Neural cell (in vitro differentiated cells): ENCODE data around the gene TBATA.

ENCODE experiments used
- EP300 ChIP-seq: fragments of 450-650 bp; conservative IDR thresholded peaks from 2 replicates; pipeline ENCODE4 v1.6.1; 2014; ENCODE audit warnings: antibody characterized with exemption, mild to moderate bottlenecking, moderate library complexity; ENCODE audit not compliant: poor library complexity, severe bottlenecking
- EZH2 ChIP-seq: fragments of 200-600, 300-800 bp; shearing (Covaris generic), sonication (generic); IDR thresholded peaks from 2 replicates; pipeline ENCODE4 v1.6.1; 2014; ENCODE audit warnings: antibody characterized with exemption, low read length, borderline replicate concordance, mild to moderate bottlenecking; ENCODE audit not compliant: insufficient read depth, poor library complexity, severe bottlenecking
- MXI1 ChIP-seq: fragments of 450-650 bp; conservative IDR thresholded peaks from 2 replicates; pipeline ENCODE4 v1.6.1; 2014; ENCODE audit warnings: antibody characterized with exemption, mild to moderate bottlenecking; ENCODE audit not compliant: poor library complexity, severe bottlenecking
- POLR2AphosphoS5 ChIP-seq: IDR thresholded peaks from 2 replicates; pipeline ENCODE4 v1.6.1; 2012
- RAD21 ChIP-seq: fragments of 450-650 bp; conservative IDR thresholded peaks from 2 replicates; pipeline ENCODE4 v1.6.1; 2014; ENCODE audit warnings: antibody characterized with exemption, mild to moderate bottlenecking, moderate library complexity
- SMC3 ChIP-seq: fragments of 450-650 bp; conservative IDR thresholded peaks from 2 replicates; pipeline ENCODE4 v1.6.1; 2014; ENCODE audit warnings: antibody characterized with exemption, mild to moderate bottlenecking, moderate library complexity; ENCODE audit not compliant: poor library complexity
- TAF1 ChIP-seq: IDR thresholded peaks from 2 replicates; pipeline ENCODE4 v1.6.1; 2012; ENCODE audit warnings: low read depth
- TF ChIP-seq, protein P1 (sequence below): fragments of 450-650 bp; IDR thresholded peaks from 2 replicates; pipeline ENCODE4 v1.5.1; 2014; ENCODE audit warnings: antibody characterized with exemption, mild to moderate bottlenecking, moderate library complexity; ENCODE audit not compliant: poor library complexity, severe bottlenecking
- TF ChIP-seq, protein P2 (sequence below): IDR thresholded peaks from 2 replicates; pipeline ENCODE4 v1.6.1; 2012; ENCODE audit warnings: borderline replicate concordance

GRCh38 chr10:70757856-70758255 is 27.3 kb downstream of the TBATA start:
- TF ChIP-seq, protein P1, sequence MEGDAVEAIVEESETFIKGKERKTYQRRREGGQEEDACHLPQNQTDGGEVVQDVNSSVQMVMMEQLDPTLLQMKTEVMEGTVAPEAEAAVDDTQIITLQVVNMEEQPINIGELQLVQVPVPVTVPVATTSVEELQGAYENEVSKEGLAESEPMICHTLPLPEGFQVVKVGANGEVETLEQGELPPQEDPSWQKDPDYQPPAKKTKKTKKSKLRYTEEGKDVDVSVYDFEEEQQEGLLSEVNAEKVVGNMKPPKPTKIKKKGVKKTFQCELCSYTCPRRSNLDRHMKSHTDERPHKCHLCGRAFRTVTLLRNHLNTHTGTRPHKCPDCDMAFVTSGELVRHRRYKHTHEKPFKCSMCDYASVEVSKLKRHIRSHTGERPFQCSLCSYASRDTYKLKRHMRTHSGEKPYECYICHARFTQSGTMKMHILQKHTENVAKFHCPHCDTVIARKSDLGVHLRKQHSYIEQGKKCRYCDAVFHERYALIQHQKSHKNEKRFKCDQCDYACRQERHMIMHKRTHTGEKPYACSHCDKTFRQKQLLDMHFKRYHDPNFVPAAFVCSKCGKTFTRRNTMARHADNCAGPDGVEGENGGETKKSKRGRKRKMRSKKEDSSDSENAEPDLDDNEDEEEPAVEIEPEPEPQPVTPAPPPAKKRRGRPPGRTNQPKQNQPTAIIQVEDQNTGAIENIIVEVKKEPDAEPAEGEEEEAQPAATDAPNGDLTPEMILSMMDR, result no peak
- TF ChIP-seq EZH2 (no peak), EP300 (no peak), POLR2AphosphoS5 (no peak), TAF1 (no peak), RAD21 (no peak), MXI1 (no peak), SMC3 (no peak)
- TF ChIP-seq, protein P2, sequence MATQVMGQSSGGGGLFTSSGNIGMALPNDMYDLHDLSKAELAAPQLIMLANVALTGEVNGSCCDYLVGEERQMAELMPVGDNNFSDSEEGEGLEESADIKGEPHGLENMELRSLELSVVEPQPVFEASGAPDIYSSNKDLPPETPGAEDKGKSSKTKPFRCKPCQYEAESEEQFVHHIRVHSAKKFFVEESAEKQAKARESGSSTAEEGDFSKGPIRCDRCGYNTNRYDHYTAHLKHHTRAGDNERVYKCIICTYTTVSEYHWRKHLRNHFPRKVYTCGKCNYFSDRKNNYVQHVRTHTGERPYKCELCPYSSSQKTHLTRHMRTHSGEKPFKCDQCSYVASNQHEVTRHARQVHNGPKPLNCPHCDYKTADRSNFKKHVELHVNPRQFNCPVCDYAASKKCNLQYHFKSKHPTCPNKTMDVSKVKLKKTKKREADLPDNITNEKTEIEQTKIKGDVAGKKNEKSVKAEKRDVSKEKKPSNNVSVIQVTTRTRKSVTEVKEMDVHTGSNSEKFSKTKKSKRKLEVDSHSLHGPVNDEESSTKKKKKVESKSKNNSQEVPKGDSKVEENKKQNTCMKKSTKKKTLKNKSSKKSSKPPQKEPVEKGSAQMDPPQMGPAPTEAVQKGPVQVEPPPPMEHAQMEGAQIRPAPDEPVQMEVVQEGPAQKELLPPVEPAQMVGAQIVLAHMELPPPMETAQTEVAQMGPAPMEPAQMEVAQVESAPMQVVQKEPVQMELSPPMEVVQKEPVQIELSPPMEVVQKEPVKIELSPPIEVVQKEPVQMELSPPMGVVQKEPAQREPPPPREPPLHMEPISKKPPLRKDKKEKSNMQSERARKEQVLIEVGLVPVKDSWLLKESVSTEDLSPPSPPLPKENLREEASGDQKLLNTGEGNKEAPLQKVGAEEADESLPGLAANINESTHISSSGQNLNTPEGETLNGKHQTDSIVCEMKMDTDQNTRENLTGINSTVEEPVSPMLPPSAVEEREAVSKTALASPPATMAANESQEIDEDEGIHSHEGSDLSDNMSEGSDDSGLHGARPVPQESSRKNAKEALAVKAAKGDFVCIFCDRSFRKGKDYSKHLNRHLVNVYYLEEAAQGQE, result no peak
